Measurements from ENCODE around the gene COL2A1.

COL2A1 gene

DNA sequence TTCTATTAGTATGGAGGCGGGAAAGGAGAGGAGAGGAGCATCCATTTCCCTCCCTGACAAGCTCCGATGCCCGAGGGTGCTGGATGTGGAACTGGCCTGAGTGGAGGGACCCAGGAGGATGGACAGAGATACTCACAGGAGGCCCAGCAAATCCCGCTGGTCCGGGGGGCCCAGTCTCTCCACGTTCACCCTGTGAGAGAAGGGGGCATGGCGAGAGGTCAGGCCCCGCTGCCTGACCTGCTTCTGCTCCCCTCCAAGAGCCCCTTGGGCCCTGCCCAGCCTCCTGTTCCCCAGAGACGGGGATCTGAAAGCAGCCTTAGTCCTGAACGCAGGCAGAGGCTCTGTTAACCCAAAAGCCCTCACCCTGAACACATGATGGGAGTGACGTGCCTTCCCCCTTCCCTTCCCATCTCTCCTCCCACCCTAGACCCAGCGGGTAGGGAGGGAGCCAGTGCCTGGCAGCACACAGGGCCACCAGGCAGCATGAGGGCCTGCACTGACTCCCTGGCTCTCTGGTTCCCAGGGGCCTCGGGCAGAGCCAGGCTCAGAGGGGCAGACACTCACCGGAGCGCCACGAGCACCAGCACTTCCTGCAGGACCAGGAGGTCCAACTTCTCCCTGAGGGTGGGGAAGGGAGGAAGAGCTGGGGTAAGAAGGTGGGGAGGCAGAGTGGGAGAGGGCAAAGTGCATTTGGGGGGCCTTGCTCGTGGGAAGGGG lies 23.3 kb downstream of the COL2A1 start:
- no peak for DNase-seq
- intact Hi-C loops (cut with DNase I): no loop called here

DNA sequence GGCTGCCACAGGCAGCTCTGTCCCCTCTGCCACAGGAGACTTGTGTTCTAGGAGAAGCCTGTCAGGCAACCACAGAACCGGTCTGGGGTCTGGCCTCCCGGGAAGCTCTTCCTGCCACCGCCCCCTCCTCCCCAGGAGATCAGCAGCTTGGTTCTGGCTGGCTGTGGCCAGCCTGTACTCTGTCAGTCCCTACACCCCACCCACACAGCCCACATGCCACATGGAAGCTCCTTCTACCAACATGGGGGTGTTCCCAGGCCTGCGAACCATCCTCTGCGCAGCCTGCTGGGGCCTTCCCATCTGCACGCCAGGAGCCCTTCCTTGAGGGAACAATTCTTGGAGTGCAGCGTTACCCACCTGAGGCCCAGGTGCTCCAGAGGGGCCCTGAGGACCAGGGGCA lies 24.1 kb downstream of the COL2A1 start:
- peak in 6 of 10 donors; percentile 35 to 91 (median 74) for DNase-seq
- intact Hi-C loops (cut with DNase I): no loop called here

DNA sequence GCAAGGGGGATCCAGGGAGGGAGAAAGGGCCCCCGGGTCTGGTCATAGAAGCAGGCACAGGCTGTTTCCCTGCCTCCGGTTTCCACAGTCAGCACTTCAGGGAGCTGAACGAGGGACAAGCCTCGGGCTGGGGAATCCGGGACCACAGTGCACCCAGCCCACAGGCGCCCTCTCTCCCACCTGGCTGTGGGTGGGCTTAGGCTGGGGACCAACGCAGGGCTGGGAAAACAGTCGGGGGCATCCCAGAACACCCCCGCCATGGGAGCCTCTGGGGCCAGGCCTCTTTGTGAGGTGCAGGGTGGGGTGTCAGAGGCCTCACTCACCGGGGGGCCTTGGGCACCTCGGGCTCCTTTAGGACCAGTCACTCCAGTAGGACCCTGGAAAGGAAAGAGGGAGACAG lies 24.6 kb downstream of the COL2A1 start:
- intact Hi-C loops (cut with DNase I): no loop called here
- DNase-seq: no peak

DNA sequence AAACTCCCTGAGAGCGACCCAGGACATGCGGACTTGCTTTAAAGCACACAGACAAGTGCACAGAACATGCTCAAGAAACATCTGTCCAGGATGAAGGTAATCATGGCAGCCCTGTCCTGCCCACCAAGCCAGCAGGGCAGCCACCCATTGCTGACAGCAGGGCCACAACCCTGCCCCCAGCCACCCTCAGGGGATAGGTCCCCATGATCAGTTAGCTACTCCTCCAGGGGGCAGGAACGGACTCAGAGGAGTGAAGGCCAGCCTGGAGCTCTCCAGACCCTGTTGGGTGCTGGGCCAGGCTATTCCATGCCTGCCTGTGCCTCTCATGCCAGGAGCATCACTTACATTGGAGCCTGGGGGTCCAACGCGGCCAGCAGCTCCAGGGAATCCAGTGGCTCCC lies 25.1 kb downstream of the COL2A1 start:
- intact Hi-C loops (cut with DNase I): no loop called here
- no peak for DNase-seq

DNA sequence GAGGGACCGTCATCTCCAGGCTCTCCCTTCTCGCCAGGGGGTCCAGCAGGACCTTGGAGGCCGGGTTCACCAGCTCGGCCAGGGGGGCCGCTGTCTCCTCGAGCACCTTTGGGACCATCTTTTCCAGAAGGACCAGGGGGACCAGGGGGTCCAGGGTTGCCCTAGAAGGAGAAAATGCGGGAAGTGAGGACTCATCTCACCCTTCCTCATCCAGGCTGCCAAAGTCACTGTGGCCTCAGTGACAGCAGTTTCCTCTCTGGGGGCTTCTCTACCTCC lies 25.7 kb downstream of the COL2A1 start:
- DNase-seq: no peak
- intact Hi-C loops (cut with DNase I): no loop called here

DNA sequence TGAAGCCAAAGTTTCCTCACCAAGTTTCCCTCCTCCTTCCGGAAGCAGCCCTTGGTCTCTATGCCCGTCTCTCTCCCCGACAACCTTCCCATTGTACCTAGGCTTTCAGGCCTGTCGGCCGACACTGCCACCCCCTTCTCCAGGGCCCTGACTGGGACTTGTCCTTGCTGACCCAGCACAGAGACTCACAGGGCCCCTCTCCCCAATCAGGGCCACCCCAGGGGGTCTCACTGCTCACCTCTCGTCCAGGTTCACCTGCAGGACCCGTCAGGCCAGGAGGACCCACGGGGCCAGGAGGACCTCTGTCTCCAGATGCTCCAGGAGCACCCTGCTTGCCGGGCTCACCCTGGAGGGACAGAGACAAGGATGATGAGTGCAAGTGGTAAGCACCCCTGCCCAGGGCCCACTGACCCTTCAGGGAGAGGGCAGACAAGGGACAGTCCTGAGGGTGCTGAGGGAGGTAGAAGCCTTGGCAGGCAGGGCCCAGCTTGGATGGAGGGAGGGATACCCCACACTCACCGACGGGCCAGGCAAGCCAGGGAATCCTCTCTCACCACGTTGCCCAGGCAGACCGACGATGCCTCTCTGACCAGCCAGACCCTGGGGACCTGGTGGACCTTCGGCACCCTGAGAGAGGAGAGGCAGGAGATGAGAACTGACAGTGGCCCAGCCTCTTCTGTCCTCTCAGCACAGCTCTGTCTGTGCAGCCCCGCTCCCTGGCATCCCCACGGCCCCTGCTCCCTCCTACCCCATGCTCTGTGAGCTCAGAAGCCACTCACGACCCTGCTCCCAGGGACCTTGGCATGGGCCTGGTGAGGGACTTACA lies 26.3 kb downstream of the COL2A1 start:
- intact Hi-C loops (cut with DNase I): no loop called here
- DNase-seq: no peak

DNA sequence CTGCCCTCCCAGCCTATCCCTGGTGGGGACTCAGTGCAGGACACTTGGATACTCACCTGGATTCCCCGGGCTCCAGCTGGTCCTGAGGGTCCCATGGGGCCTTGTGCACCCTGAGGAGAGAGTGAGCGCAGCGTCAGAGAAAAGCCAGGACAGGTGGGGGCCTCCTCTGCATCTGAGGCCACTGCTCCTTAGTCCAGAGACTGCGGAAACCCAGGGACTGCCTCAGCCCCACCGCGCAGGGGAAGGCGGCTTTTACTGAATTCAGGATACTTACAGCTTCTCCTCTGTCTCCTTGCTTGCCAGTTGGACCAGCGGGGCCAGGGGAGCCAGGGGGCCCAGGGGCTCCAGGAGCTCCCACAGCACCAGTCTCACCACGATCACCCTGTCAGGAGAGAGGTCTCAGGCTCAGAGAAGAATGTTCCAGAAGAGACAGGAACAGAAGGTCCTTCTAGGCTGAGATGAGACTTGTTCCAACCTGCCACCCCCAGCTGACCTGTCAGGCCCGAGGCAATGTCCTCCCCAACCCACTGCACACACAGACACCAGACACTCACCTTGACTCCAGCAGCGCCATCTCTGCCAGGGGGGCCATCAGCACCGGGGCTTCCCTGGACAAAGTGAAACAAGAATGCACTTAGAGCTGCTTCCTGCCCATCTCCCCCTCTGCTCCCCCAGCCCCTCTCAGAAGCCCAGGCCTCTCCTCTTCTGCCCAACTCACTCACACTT lies 27.1 kb downstream of the COL2A1 start:
- intact Hi-C loops (cut with DNase I): no loop called here
- DNase-seq: no peak

DNA sequence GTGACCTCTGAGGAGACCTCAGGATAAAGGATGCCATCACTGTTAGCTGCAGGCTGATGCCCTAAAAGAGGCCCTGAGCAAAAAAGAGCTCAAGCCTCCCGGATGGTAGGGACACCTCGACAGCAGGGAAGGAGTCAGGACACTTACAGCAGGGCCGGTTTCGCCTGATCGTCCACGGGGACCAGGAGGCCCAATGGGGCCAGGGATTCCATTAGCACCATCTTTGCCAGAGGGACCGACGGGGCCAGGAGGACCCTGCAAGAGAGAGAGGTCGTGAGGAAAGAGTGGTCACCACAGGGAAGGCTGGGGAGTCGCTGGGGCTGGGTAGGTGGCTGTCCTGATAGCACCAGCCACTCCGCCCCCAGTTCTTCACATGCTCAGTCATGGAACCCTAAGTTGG lies 28.5 kb downstream of the COL2A1 start:
- DNase-seq: no peak
- intact Hi-C loops (cut with DNase I): no loop called here

DNA sequence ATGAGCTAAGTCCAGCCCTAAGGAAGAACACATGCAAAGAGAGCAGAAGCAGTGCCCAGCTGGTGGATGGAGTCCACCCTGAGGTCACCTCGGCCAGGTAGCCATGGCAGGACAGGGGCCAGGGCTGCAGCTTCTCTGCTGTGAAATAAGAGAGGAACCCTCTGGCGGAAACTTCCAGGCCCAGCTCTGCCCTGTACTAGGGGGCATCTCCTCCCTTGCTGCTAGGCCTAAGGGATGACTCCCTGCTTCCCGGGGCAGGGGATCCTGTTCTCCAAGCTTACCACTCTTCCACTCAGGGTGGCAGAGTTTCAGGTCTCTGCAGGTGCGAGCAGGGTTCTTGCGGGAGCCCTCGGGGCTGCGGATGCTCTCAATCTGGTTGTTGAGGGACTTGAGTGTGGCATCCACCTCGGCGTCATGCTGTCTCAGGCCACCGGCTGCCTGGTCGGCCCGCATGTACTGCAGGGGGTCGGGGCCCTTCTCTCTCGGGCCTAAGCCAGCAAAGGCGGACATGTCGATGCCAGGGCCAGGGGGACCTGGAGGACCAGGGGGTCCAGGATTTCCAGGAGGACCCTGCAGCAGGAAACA lies 29.1 kb downstream of the COL2A1 start:
- intact Hi-C loops (cut with DNase I): no loop called here
- DNase-seq: no peak

DNA sequence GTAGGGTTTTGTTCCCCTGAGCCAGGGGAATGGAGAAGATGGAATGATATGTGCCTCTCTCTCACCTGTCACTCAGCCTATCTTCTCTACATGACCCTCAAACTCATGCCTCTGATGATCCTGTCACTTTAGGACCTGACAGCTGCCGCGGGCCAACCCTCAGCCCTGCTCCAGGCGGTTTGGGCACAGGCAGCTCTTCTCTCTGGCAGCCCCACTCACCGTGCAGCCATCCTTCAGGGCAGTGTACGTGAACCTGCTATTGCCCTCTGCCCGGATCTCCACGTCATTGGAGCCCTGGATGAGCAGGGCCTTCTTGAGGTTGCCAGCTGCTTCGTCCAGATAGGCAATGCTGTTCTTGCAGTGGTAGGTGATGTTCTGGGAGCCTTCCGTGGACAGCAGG lies 30.4 kb downstream of the COL2A1 start:
- no peak for DNase-seq

DNA sequence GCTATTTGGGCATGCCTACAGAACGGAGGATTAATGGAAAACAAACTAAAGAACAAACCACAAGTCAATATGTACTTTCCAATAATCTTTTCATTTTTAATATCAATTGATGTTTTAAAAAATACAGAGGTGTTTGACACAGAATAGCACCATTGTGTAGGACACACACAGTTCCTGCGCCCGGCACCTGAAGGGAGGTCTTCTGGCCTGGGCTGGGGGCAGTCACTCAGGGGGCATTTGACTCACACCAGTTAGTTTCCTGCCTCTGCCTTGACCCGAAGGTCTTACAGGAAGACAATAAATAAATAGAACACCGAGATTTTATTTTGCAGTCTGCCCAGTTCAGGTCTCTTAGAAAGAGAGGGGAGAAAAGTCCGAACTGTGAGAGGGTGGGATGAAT lies 31.4 kb downstream of the COL2A1 start:
- DNase-seq: peak in 2 of 10 donors; percentile 57 to 59
- intact Hi-C loops (cut with DNase I): no loop called here

More for the DNA sequence above, 30.4 kb downstream of the COL2A1 start:
- intact Hi-C loops (cut with DNase I): no loop called here

DNA sequence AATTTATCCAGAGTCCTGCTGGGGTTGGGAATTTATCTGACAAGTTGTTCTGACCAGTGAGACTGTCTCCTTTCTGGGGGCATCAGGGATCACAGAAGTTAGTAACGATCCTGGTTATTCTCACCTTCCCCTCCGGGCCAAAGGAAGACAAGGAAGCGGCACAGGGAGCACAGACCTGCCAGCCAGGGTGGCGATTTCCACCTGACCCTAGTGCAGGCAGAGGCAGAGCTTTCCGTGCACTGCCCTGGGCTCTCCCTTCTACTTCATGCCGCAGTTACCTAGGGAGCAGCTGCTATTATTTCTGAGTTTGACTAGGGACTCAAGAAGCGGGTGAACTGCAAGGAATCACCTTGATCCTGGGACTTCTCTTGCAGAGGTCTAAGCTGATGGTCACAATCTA lies 33.4 kb downstream of the COL2A1 start:
- intact Hi-C loops (cut with DNase I): no loop called here
- DNase-seq: peak in 1 of 10 donors; percentile 59

DNA sequence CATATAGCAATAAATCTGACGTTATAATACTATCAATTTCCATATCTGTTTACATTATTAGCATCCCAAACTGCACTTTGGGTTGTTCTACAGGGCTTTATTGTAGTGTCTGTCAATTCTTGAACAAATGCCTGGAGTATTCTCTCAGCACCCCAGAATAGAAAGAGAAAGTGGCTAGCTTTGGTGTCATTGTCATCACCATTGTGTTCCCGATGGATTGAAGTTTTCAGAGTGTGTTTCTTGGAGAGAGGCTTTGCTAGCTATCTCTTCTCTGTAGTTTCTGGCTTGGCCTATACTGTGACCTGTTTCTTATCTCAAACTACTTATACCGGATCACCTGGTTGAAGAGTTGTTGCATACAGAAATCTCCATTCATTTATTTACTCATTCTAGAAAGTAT lies 34.4 kb downstream of the COL2A1 start:
- DNase-seq: no peak
- intact Hi-C loops (cut with DNase I): loop anchor here (10.0 kb wide), 1 partner anchor 215 kb away; the partner anchor contains the start of gene CCDC184

DNA sequence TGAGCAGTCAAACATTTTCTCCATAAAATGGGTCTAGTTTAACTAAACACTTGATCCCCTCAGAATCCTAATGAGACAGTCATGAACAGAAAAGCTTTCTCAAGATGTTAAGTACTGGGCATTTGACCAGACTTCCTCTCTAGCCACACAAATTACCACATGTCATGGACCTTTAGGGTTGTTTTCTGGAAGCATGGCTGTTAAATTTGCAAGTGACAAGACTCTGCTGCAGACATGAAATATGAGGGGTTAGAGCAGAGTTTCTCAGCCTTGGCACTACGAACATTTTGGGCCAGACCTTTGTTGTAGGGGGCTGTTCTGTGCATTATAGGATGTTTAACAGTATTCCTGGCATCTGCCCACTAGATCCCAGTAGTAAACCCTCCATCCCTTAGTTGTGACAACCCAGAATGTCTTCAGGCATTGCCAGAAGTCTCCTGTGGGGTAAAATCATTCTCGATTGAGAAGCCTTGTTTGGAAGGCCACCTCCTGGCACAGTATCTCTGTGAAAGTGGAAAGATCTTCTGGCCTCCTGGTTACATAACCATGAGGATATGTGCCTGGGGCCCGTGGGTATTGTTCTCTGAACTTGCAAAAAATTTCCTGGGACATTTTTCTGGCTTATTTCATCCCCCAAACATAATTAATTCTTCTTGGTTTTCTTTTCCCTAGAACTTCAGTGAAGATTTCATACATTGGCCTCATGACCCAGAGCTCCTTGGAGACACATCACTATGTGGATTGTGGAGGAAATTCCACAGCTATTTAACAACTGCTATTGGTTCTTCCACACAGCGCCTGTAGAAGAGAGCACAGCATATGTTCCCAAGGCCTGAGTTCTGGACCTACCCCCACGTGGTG lies 36.6 kb downstream of the COL2A1 start:
- intact Hi-C loops (cut with DNase I): loop anchor here (10.0 kb wide), 1 partner anchor 217 kb away; the partner anchor contains the start of gene CCDC184

DNA sequence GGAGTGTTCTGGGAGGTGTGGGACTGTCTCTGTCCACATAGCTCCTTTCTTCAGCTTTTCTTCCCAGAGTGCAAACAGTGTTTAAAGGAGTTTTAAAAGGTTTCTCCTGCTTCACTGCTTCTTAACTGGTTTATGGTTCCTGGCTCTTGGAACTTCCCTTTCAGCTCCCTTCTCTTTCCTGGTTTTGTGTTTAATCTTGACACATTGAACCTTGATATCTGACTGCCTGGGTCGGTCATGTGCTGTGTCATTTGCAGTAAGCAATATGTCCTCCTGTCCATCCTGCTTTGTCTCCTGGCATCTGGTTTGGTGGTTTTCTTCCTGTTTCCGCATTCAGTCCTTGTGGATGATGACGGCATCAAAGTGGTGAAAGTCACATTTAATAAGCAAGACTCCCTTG lies 38.7 kb downstream of the COL2A1 start:
- intact Hi-C loops (cut with DNase I): loop anchor here (10.0 kb wide), 1 partner anchor 219 kb away; the partner anchor contains the start of gene CCDC184
- no peak for DNase-seq

More for the DNA sequence above, 36.6 kb downstream of the COL2A1 start:
- peak in 1 of 10 donors; percentile 25 for DNase-seq

DNA sequence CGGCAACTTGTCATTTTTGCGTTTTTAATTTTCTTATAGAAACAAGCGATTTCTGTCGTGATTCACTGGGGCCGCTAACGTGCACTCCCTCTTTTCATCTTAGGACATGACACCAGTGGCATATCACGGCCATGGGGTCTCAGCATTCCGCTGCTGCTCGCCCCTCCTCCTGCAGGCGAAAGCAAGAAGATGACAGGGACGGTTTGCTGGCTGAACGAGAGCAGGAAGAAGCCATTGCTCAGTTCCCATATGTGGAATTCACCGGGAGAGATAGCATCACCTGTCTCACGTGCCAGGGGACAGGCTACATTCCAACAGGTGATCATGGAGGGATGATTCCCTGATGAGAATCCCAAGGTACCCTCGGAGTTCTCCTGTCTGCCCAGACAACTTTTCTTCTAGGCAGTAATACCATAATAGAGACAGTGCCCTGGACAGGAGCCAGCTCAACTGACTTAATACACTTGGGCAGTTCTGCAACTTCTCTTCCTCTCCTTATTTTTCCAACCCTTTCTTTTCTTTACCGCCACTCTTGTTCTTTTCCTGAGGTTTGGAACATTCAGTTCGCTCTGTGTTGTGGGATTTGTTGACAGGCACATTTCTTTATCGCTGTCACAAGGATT lies 40.1 kb downstream of the COL2A1 start:
- intact Hi-C loops (cut with DNase I): loop anchor here (5.0 to 10.0 kb wide), 2 partner anchors 221 to 247 kb away; partner anchors contain the start of gene CCDC184

DNA sequence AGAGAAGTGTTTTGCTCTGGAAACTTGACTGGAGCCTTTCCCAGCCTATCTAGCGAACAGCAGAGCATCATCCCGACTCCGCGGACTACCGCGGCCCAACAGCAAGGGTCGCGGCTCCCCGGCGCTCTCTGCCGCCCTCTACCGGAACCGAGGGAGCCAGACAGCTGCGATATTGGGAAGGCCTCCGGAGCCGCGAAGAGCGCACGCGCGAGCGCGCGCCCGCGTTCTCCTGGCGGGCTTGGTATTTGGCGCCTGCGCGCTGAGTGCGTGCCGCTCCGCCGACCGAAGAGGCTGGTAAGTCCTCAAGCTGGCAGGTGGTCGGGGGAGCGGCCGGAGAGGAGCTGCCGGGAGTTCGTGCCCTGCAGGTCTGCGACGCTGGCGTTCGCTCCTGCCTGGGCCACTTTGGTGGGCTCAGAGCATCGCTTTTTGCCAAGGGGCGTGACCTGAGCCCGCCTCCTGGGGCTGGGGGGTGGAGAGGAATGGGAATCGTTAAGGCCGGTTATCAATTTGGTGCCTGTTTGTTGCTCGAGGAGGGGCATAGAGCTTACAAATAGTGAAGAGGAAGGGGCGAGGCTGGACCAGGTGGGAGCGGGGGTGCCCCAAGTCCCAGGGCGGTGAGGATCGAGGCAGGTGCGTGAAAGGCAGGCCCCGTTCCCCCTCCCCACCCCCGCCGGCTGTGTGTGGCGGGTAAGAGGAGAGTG lies 40.8 kb downstream of the COL2A1 start, which contains the start of gene TMEM106C:
Gene TMEM106C, plus strand, starts transcription at position 257 of the 701 bp plus-strand sequence. CDS start 641 bp downstream, outside the sequence.
- DNase-seq: peak; percentile 81 to 98 (median 89)
- intact Hi-C loops (cut with DNase I): loop anchor here (5.0 to 10.0 kb wide), 2 partner anchors 221 to 246 kb away; partner anchors contain the start of gene CCDC184

More for the DNA sequence above, 40.1 kb downstream of the COL2A1 start:
- peak in 2 of 10 donors; percentile 52 to 69 for DNase-seq

DNA sequence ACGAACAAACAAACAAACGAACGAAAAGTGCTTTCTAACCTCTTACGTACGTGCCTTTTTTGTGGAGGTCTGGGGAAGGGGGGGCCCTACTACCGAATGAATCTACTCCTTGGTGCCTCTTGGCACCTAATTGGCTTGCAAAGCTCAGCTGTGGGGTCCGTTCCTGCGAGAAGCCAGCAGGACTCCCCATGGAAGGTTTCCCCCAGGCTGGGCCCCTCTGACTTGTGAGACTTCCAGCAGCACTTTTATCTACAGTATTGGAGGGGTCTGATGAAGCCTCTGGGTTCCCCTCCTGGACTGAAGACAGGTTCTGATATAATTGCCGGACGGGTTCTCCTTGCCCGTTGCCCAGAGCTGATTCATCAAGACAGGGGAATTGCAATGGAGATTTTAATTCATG lies 42.1 kb downstream of the COL2A1 start:
- intact Hi-C loops (cut with DNase I): loop anchor here (5.0 to 10.0 kb wide), 2 partner anchors 223 to 245 kb away; partner anchors contain the start of gene CCDC184
- peak in 1 of 10 donors; percentile 45 for DNase-seq

All from posterior cingulate gyrus (tissue), 11 donors.